HCT116 (cell line): ENCODE measurements around the gene WFDC1.

Experiments used
- CBX3 ChIP-seq: IDR thresholded peaks from 2 replicates; pipeline ENCODE4 v1.6.1; 2012; ENCODE audit warnings: low read depth
- CTCF ChIP-seq, 3 experiments: fragments of 200-600 bp in 1 of 3; sonication (generic) in 1 of 3; IDR thresholded peaks in 2 of 3; conservative IDR thresholded peaks in 1 of 3; 2 replicates each; pipeline ENCODE4 v1.5.1; 2012 to 2017; ENCODE audit warnings: low read depth in 2 of 3, low read length in 2 of 3, antibody characterized with exemption in 1 of 3, borderline replicate concordance in 1 of 3, control low read depth in 1 of 3, mild to moderate bottlenecking in 1 of 3, mixed read lengths in 1 of 3, mixed run types in 1 of 3, moderate library complexity in 1 of 3; ENCODE audit not compliant: insufficient read depth in 1 of 3
- EGR1 ChIP-seq: IDR thresholded peaks from 2 replicates; pipeline ENCODE4 v1.6.1; 2012; ENCODE audit warnings: low read depth
- EZH2 ChIP-seq: fragments of 200-600 bp; sonication (generic); IDR thresholded peaks from 2 replicates; pipeline ENCODE4 v1.6.1; 2017; ENCODE audit warnings: antibody characterized with exemption, mixed run types
- EZH2phosphoT487 ChIP-seq: fragments of 200-600 bp; IDR thresholded peaks from 2 replicates; pipeline ENCODE4 v1.6.1; 2018; ENCODE audit warnings: antibody characterized with exemption, borderline replicate concordance
- MAX ChIP-seq: IDR thresholded peaks from 2 replicates; pipeline ENCODE4 v1.6.1; 2012
- POLR2A ChIP-seq: IDR thresholded peaks from 2 replicates; pipeline ENCODE4 v1.7.0; 2011; ENCODE audit warnings: borderline replicate concordance; ENCODE audit not compliant: insufficient read depth, insufficient read length; ENCODE audit errors: extremely low read depth
- POLR2AphosphoS5 ChIP-seq: IDR thresholded peaks from 2 replicates; pipeline ENCODE4 v1.6.1; 2011; ENCODE audit warnings: mild to moderate bottlenecking, low read depth, low read length, moderate library complexity
- RAD21 ChIP-seq: IDR thresholded peaks from 2 replicates; pipeline ENCODE4 v1.6.1; 2012; ENCODE audit warnings: low read depth, mild to moderate bottlenecking
- REST ChIP-seq: IDR thresholded peaks from 2 replicates; pipeline ENCODE4 v1.6.1; 2012; ENCODE audit warnings: low read depth
- YY1 ChIP-seq: IDR thresholded peaks from 2 replicates; pipeline ENCODE4 v1.6.1; 2011; ENCODE audit warnings: low read length, low read depth, moderate library complexity, mild to moderate bottlenecking; ENCODE audit not compliant: insufficient replicate concordance; ENCODE audit errors: extremely low read depth
- ZFX ChIP-seq: fragments of 450-650 bp; IDR thresholded peaks from 2 replicates; pipeline ENCODE4 v1.6.1; 2017
- ZNF274 ChIP-seq: fragments of 200-500 bp; sonication (Bioruptor generic); IDR thresholded peaks from 2 replicates; pipeline ENCODE4 v1.6.1; 2014; ENCODE audit warnings: mild to moderate bottlenecking, low read depth, low read length, inconsistent platforms

- TF ChIP-seq POLR2A (no peak), EZH2 (no peak), ZFX (no peak), ZNF274 (no peak), CTCF (IDR thresholded peaks at IDR 0.05 in 2 of 3, conservative IDR thresholded peaks at IDR 0.05 in 1 of 3; ENCODE audit: borderline replicate concordance in 1 of 3, insufficient read depth in 1 of 3, low read depth in 2 of 3, low read length in 2 of 3) (no peak), POLR2AphosphoS5 (no peak), MAX (no peak), YY1 (no peak), EZH2phosphoT487 (no peak), RAD21 (no peak), REST (no peak), CBX3 (no peak), EGR1 (no peak)
Observed at GRCh38 chr16:84323606-84324005, 28.9 kb downstream of the WFDC1 start.
